Neural progenitor cell (in vitro differentiated cells): ENCODE measurements around the gene VTA1. TPM values are rescaled to one million over a fixed set of nuclear protein-coding genes. Genes with fewer than 3 reads are reported as not detected.

ENCODE experiments used
- DNase-seq: peaks from one replicate; pipeline ENCODE4 v3.0.0-alpha.2; 2016; ENCODE audit warnings: low spot score
- H2AFZ ChIP-seq: fragments of 200-600 bp; sonication (generic); replicated peaks from 2 replicates; pipeline ENCODE4 v1.6.1; 2016; ENCODE audit warnings: antibody characterized with exemption
- H3F3A ChIP-seq: fragments of 200-600 bp; sonication (generic); 2 replicates; pipeline ENCODE4 v1.6.1; 2016; ENCODE audit warnings: antibody characterized with exemption, low read depth
- H3K27ac ChIP-seq: fragments of 200-600 bp; sonication (generic); 2 replicates; pipeline ENCODE4 v1.5.1; 2016; ENCODE audit warnings: mild to moderate bottlenecking
- H3K27me3 ChIP-seq: fragments of 200-600 bp; sonication (generic); 2 replicates; pipeline ENCODE4 v1.6.1; 2016; ENCODE audit warnings: mild to moderate bottlenecking, moderate library complexity
- H3K36me3 ChIP-seq: fragments of 200-600 bp; sonication (generic); 2 replicates; pipeline ENCODE4 v1.5.1; 2016
- H3K4me1 ChIP-seq: fragments of 200-600 bp; sonication (generic); 2 replicates; pipeline ENCODE4 v1.6.1; 2016; ENCODE audit warnings: mixed run types
- H3K4me2 ChIP-seq: fragments of 200-600 bp; sonication (generic); 2 replicates; pipeline ENCODE4 v1.6.1; 2016
- H3K4me3 ChIP-seq: fragments of 200-600 bp; sonication (generic); 2 replicates; pipeline ENCODE4 v1.5.1; 2016
- H3K79me2 ChIP-seq: fragments of 200-600 bp; sonication (generic); 2 replicates; pipeline ENCODE4 v1.6.1; 2016; ENCODE audit warnings: low read depth
- H3K9ac ChIP-seq: fragments of 200-600 bp; sonication (generic); 2 replicates; pipeline ENCODE4 v1.6.1; 2016
- H3K9me3 ChIP-seq: fragments of 200-600 bp; sonication (generic); 2 replicates; pipeline ENCODE4 v1.5.1; 2016; ENCODE audit warnings: low read depth
- H4K20me1 ChIP-seq: fragments of 200-600 bp; sonication (generic); 2 replicates; pipeline ENCODE4 v1.6.1; 2016; ENCODE audit warnings: low read depth
- H3K27ac Mint-ChIP-seq: 3 replicates; pipeline ENCODE4 v1.8.0; 2021; ENCODE audit warnings: mixed read lengths
- H3K27me3 Mint-ChIP-seq: 2 replicates; pipeline ENCODE4 v1.8.0; 2022; ENCODE audit warnings: low read depth, mild to moderate bottlenecking, inconsistent platforms, moderate library complexity, mixed read lengths; ENCODE audit not compliant: insufficient read depth
- H3K36me3 Mint-ChIP-seq: 3 replicates; pipeline ENCODE4 v1.8.0; 2021; ENCODE audit warnings: mixed read lengths
- H3K4me1 Mint-ChIP-seq: 3 replicates; pipeline ENCODE4 v1.8.0; 2021; ENCODE audit warnings: mixed read lengths
- H3K4me3 Mint-ChIP-seq: 3 replicates; pipeline ENCODE4 v1.8.0; 2021; ENCODE audit warnings: mild to moderate bottlenecking, moderate library complexity, mixed read lengths
- H3K9me3 Mint-ChIP-seq: 3 replicates; pipeline ENCODE4 v1.8.0; 2020; ENCODE audit warnings: mixed read lengths
- CTCF ChIP-seq: fragments of 200-600 bp; sonication (generic); IDR thresholded peaks from 2 replicates; pipeline ENCODE4 v1.5.1; 2017; ENCODE audit warnings: antibody characterized with exemption, mild to moderate bottlenecking
- EZH2 ChIP-seq: fragments of 200-600 bp; sonication (generic); IDR thresholded peaks from 2 replicates; pipeline ENCODE4 v1.6.1; 2017; ENCODE audit warnings: antibody characterized with exemption, mild to moderate bottlenecking, moderate library complexity
- EZH2phosphoT487 ChIP-seq: fragments of 200-600 bp; sonication (generic); IDR thresholded peaks from 2 replicates; pipeline ENCODE4 v1.6.1; 2017; ENCODE audit warnings: antibody characterized with exemption
- total RNA-seq: library from RNA; depleted of rRNA; stranded (reverse); fragments of >200 nt; gene quantifications from 2 replicates; pipeline ENCODE4 v1.2.3, GENCODE V29; 2015; ENCODE audit warnings: low replicate concordance

VTA1 gene
- total RNA-seq, 1 donor from 2014 or later: 92.6 TPM

GRCh38 chr6:142254513-142254912 lies 107.5 kb downstream of the VTA1 start:
- Histone ChIP-seq H3K9me3 (no peaks in the 10 kb centered on the region), H3K27ac (no peak overlapping the region), H3F3A (no peaks in the 10 kb centered on the region), H3K4me2 (no peak overlapping the region), H3K4me1 (no peaks in the 10 kb centered on the region), H3K79me2 (no peaks in the 10 kb centered on the region), H3K9ac (no peak overlapping the region), H2AFZ (no peak overlapping the region), H3K36me3 (no peaks in the 10 kb centered on the region), H3K27me3 (no peaks in the 10 kb centered on the region), H3K4me3 (no peak overlapping the region), H4K20me1 (no peaks in the 10 kb centered on the region)
- no peak overlapping the region for H3K4me3 Mint-ChIP-seq
- H3K27ac Mint-ChIP-seq: no peak overlapping the region
- no peak for DNase-seq
- H3K4me1 Mint-ChIP-seq: peaks cover 3% of the 10 kb centered on the region
- H3K27me3 Mint-ChIP-seq: peaks cover 2% of the 10 kb centered on the region
- H3K36me3 Mint-ChIP-seq: no peaks in the 10 kb centered on the region
- no peaks in the 10 kb centered on the region for H3K9me3 Mint-ChIP-seq
- TF ChIP-seq CTCF: no peak
- TF ChIP-seq EZH2phosphoT487: no peak
- no peak for TF ChIP-seq EZH2

- Histone ChIP-seq H3K27me3 (no peaks in the 10 kb centered on the region), H3K4me1 (no peaks in the 10 kb centered on the region), H3K79me2 (no peaks in the 10 kb centered on the region), H3K4me2 (no peak overlapping the region), H3K27ac (no peak overlapping the region), H3K4me3 (no peak overlapping the region), H3F3A (no peaks in the 10 kb centered on the region), H3K9me3 (no peaks in the 10 kb centered on the region), H3K9ac (no peak overlapping the region), H3K36me3 (no peaks in the 10 kb centered on the region), H4K20me1 (no peaks in the 10 kb centered on the region), H2AFZ (no peak overlapping the region)
- Mint-ChIP-seq H3K4me3 (no peak overlapping the region), H3K27me3 (no peaks in the 10 kb centered on the region), H3K4me1 (peaks cover 3% of the 10 kb centered on the region), H3K27ac (no peak overlapping the region), H3K9me3 (no peaks in the 10 kb centered on the region), H3K36me3 (no peaks in the 10 kb centered on the region)
- TF ChIP-seq EZH2 (no peak), EZH2phosphoT487 (no peak), CTCF (no peak)
- no peak for DNase-seq
Observed at GRCh38 chr6:142255785-142256184, 108.7 kb downstream of the VTA1 start.

- H3K4me1 Mint-ChIP-seq: no peaks in the 10 kb centered on the region
- H4K20me1 ChIP-seq: no peaks in the 10 kb centered on the region
Observed at GRCh38 chr6:142258305-142258704, 111.2 kb downstream of the VTA1 start.

More at GRCh38 chr6:142258305-142258704, 111.2 kb downstream of the VTA1 start:
- H3K4me2 ChIP-seq: no peak overlapping the region
- no peaks in the 10 kb centered on the region for H3F3A ChIP-seq
- TF ChIP-seq EZH2: no peak
- TF ChIP-seq EZH2phosphoT487: no peak
- no peak for TF ChIP-seq CTCF
- no peaks in the 10 kb centered on the region for H3K4me1 ChIP-seq
- no peak overlapping the region for H3K27ac ChIP-seq
- H3K4me3 ChIP-seq: no peak overlapping the region
- Mint-ChIP-seq H3K27me3 (no peaks in the 10 kb centered on the region), H3K36me3 (no peaks in the 10 kb centered on the region), H3K4me3 (no peak overlapping the region), H3K27ac (no peak overlapping the region), H3K9me3 (no peaks in the 10 kb centered on the region)
- no peak for DNase-seq
- no peaks in the 10 kb centered on the region for H3K36me3 ChIP-seq
- H3K27me3 ChIP-seq: no peaks in the 10 kb centered on the region
- no peak overlapping the region for H3K9ac ChIP-seq
- H3K79me2 ChIP-seq: no peaks in the 10 kb centered on the region
- H3K9me3 ChIP-seq: no peaks in the 10 kb centered on the region
- H2AFZ ChIP-seq: no peak overlapping the region
